Right forelimb (tissue), 1 donor: ENCODE data around the gene ACOX1.

Source experiments
- DNase-seq: peaks from one replicate; pipeline ENCODE4 v3.0.0-alpha.2; 2018

The ACOX1 gene

DNA sequence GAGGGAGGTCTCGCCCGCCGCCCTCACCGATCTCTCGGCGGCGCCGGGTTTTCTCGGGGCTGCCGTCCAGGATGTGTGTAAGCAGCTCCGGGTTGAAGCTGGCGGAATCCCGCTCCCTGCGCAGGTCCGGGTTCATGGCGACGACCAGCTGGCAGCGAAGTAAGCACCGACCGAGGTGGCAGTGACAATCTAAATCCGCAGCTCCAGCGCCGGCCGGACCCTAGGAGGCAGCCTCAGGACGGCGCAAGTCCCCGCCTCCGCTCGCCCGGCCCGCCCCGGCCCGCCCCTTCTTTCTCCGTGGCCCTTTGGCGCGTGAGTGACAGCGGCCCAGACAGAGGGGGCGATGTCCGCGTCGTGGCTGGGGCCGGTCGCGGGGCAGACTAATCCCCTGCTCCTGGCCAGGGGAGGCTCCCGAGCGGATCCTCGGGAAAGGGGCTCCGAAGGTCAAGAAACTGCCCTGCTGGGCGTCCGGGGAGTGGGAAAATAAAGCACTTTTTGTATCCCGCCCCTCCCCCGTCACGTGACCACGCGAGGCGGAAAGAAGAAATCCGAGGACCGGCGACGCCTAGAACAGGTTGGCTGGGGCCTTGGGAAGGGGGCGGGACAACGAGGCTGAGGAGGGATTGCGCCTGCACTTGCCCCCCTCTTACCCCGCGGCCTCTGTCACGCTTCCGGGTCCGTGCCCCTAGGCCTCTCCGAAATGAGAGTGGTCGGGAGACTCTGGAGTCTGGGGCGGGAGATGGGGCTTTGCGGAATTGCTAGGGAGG, at the start of gene ACOX1, which contains the start of gene TEN1:
Gene ACOX1 (minus strand): TSS at position 229 of the 767 bp plus-strand sequence. CDS start 93 bp downstream, at position 136.
Gene TEN1 (plus strand): TSS at position 303 of the 767 bp plus-strand sequence. CDS start 6,953 bp downstream, outside the sequence.
- DNase-seq = peak; percentile 98

DNA sequence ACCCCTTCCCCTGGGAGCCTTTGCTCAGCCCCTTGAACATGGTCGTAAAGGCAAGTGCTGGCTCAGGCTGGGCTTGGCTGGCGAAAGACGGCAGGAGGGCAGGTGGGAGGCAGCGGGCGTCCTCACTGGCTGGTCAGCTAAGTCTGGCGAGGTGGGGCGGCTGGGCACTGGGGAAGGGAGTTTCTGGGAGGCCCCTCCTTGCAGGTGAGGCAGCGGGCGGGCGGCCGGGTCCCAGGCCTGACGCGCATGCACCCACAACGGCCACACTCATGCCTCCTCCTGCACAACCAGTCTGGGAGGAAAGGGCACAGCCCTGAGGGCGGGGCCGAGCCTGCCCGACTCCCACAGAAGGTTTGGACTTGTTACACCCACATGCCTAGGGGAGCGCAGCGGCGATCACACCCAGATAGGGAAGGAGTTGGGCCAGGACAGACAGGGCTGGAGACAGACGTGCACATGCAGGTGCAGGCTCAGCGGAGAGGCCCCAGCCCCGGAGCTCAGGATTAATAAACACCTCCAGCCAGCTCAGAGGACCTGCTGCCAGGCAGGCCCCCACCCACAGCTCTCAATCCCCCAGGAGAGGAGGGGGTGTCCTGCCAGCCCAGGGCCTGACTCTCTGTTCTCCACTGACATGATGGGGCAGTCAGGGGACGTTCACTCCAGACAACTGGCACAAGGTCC, 48.3 kb upstream of the ACOX1 start, which contains the start of gene EVPL:
Gene EVPL (minus strand): TSS at position 148 of the 681 bp plus-strand sequence. CDS start 108 bp downstream, at position 40.
- no peak for DNase-seq

DNA sequence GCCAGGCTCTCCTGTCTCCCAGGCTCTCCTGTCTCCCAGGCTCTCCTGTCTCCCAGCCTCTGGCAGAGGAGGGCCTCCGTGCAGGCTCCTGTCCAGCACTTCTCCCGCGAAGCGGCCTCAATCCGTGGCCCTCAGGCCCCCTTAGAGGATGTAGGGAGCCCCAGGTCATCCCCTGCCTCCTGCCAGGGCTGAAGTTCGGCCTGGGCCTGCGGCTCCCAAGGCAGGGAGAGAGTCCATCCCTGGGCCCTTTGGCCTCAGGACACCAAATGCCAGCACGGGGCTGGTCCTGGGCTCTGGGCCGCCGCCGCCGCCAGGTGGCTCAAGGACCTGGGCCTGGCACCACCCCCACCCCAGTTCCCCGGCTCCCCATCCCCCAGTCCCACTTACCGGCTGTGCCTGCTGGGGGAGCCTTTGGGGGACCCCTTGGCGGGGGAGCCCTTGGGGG, 47.8 kb upstream of the ACOX1 start:
- no peak for DNase-seq

DNA sequence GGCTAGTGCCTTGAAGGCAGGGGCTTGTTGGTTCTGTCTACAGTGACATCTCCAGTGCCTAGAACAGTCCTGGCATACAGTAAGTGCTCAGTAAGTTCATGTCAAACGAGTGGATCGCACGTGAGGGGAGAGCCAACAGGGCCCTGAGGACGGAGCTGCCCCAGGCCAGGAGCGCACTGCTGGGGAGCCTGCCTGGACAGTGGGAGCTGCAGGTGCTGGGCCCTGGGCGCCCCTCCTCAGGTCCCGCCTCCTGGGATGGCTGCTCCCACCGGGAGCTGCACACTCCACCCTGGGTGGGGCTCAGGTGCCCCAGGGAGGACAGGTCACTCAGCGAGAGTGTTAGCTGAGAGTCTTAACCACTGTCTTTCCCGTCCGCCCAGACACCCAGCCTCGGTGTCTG, 46.3 kb upstream of the ACOX1 start:
- no peak for DNase-seq

DNA sequence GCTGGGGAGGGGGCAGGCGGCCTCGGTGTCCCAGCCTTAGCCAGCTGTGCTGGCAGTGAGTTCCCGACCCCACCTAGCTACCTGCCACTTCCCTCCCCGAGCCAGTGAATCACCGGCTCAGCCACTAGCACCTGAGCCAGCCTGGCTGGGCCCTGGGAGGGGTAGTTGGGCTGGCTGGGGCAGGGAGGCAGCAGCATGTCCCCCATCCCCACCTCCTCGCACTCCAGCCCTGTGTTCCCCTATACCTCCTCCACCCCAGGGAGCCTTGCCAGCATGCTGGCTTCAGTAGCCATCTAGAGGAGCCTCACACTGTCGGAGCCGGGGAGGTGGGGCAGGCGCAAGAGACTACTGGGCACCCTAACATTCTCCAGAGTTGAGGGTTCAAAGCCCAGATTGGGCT, 45.4 kb upstream of the ACOX1 start:
- no peak for DNase-seq

DNA sequence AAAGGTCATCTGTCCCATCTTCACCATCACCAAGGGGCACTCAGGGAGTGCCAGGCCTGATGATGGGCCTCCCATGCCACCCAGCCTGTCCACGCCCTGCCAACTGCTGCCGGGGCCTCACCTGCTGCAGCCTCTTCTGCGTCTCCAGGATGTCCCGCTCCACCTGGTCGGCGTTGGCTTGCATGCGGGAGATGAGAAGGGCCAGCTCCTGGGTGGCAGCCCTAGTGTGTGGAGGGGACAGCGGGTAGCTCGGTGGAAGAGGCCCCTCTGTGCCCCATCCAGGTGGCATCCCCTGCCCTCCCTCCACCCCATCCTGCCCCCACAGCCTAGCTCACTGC, 44.9 kb upstream of the ACOX1 start:
- DNase-seq = no peak

DNA sequence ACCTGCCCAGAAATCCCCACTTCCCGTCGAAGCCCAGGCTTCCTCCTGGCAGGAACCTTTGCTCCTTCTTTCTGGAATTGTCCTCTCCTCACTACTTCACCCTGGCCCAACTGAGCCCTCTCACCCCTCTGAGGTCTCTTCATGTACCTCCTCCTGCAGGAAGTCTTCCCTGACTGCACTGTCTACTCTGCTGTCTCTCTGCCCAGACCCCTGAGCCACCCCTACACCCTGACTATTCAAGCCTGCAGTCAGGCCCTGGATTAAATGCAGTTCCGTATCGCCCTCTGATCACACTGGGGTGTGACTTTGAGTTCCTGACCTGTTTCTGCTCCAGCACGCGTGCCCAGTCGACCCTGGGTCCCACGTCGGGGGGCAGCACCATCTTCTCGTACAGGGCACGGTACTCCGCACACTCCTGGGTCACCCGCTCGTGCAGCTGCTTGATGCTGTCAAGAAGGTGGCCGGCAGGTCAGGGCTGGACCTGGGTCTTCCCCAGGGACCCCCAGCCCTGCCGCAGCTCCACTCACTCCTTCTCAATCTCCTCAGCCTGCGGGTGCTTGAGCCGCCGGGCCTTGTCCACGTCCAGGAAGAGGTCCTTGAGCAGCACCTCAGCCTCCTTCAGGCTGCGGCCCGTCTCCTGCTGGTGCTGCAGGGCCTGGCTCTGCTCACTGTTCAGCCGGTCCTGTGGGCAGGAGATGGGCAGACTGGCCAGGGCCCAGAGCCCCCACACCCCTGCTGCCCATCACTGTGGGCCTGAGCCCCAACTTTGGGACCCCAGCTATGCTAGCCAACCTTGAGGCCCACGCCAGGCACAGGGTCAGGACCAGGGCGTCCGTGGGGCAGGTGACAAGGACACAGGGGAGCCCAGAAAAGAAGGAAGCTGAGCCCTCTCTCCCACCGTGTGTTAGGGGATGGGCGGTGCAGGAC, 44.3 kb upstream of the ACOX1 start:
- no peak for DNase-seq

DNA sequence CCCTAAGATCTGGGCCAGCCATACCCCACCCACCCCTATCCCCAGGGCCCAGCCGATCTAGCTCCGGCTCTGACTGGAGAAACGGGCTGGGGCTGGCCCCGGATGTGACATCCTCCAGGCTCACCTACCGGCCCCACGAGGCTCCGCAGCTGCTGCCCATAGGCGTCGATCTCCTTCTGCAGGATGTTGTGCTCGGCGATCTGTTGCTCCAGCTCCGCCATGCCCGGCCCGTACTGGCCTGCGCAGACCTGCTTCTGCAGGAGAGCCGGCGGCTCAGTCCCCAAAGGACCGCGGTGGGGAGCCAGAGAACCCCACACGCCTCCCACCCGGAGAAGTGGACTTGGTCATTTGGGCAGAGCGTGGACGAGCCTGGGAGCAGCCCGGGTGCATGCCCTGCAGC, 43.3 kb upstream of the ACOX1 start:
- DNase-seq = no peak

DNA sequence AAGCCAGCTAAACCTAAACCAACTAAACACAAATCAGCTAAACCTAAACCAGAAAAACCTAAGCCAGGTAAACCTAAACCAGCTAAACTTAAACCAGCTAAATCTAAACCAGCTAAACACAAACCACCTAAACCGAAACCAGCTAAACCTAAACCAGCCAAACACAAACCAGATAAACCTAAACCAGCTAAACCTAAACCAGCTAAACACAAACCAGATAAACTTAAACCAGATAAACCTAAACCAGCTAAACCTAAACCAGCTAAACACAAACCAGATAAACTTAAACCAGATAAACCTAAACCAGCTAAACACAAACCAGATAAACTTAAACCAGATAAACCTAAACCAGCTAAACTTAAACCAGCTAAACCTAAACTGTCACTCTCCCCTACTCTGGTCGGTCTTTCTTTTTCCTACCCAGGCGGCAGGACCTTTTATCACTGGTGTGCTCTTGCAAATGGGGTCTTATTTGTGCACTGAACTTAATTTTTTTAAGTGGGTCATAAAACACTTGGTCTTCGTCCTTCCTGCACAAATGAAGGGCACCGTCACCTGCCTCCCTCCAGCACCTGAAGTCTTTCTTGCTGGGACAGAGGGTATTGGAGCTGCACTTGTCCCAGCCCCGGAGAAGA, 41.0 kb upstream of the ACOX1 start:
- DNase-seq = no peak

DNA sequence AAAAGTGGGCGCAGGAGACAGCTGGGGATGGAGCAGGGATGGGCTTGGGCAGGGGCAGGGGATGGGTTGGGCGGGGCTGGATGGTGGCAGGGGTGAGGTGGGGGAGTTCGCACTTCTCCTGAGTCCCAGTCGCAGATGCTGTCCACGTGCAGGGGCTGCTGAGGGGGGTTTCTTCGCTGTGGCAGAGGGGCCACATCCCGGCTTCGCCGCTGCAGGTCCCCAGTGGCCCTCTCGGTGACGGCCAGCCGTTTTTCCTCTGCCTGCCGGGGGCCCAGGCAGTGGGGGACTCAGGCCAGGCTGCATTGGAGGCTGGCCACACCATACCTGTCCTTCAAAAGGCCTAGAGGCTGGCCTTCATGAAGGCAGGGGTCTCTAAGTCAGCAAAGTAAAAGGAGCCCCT, 39.8 kb upstream of the ACOX1 start:
- DNase-seq = no peak

DNA sequence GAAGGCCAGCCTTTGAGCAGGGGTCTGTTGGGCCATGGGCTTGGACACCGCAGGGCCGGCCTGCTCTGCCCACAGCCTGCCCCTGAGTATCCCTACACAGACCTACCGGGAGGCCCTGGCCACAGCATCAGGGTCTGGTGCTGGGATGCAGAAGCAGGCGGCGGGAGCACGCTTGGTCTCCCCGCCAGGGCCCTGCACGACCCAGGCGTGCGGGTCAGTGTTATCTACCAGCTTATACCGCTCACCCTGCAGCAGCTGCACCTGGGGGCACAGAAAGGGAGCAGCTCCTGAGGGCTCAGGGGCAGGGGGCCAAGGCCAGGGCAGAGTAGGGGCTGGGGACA, 39.3 kb upstream of the ACOX1 start:
- no peak for DNase-seq

DNA sequence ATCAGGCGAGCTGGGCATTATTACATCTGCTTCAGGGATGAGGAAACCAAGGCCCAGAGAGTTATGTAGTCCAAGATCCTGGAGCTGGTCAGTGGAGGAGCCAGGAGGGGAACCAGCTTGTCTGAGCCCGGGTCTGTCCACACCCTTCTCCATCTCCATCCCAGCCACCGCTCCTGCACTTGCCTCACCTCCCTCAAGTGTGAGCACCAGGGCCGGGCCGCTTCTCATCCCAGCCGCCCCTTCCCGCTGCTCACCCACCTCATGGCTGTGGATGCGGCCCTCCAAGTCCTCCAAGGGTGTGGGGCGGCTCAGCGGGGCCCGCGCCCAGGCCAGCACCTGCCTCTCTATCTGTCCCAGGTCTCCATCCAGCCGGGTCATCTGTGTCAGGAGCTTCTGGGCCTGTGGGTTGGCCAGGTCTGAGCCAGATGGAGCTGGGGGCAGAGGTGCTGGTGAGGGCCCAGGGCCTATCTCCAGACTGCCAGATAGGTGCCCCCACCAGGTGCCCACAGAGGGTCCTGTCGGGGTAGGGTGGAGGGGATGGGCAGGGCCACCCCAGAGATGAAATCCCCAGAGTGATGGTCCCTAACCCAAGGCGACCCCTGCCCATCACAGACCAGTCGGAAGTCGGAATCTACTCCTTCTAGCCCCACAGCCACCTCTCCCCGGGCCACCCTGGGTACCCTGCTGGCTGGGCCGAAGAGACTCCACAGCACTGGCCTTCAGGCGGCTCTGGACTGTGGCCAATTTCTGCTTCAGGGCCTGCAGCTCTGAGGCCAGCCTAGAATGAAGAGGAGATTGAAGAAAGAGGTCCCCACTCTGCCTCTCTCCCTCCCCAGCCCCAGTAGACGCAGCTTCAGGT, 38.7 kb upstream of the ACOX1 start:
- no peak for DNase-seq

DNA sequence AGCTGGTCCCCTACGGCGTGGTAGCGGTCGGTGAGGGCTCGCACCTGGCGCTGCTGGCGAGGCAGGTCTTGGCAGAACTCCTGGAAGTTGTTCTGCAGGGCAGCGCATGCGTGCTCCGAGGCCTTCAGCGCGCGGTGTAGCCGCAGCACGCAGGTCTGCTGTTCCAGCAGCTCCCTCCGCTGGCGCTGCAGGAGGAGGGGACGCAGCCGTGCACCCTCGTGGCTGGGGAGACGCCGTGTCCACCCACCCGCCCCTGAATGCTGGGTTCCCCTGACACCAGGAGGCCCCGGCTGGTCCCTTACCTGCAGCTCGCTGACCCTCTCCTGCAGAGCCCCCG, 35.9 kb upstream of the ACOX1 start:
- no peak for DNase-seq

DNA sequence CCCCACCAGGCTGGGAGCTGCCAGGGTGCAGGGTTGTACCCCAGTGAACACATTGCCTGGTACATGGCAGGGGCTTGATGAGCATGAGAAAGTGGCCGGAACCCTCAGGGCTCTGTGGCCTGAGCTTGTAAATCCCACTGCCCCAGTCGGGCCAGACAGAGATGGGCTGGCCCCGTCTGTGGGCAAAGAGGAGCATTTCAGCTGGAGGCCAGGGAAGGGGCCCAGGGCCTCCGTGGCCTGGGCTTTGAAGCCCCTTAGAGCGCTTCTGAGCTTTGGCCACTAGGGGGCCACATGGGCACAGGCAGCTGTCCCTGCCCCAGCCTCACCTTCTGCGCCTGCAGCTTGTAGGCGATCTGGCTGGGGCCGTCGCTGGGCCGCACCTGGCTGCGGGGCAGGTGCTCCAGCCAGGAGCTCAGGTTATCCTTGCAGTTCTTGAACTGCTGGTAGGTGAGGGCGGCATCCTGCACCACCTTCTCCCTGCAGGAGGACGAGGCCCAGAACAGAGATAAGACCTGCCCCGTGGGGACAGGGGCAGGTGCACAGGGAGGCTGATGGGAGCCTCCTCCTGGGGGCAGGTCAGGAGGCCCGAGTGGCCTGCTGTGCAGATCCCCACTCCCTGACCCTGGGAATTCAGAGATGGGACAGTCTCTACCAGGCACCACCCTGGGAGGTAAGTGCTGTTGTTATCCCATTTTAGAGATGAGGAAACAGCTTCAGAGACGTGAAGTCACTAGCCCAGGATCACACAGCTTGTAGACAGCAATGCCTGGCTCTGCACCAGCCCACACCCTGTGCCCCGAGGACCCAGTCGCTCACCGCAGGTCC, 35.3 kb upstream of the ACOX1 start:
- DNase-seq = peak; percentile 74

DNA sequence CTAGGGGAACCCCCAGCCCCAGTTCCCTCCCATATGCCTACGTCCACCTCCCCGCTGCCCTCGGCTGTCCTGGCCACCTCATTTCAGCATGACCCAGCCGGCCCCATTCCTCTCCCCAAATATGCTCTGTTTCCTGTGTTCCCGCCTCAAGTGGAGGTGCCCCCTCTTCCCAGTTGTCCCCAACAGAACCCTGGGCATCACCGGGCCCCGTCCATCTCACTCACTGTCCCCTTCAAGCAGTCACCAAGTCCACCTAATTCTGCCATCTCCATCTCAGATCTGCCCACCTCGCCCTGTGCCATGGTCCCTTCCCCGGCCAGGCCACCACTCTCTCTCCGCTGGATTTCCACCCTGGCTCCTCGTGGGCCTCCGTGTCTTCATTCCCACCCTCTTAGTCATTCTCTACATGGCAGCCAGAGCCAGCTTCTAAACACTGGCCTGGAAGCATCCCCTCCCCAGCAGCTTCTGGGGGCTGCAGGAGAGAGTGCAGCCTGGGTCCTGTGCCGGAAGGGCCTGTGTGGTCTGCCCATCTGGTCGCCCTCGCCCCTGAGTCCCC, 34.5 kb upstream of the ACOX1 start:
- no peak for DNase-seq

DNA sequence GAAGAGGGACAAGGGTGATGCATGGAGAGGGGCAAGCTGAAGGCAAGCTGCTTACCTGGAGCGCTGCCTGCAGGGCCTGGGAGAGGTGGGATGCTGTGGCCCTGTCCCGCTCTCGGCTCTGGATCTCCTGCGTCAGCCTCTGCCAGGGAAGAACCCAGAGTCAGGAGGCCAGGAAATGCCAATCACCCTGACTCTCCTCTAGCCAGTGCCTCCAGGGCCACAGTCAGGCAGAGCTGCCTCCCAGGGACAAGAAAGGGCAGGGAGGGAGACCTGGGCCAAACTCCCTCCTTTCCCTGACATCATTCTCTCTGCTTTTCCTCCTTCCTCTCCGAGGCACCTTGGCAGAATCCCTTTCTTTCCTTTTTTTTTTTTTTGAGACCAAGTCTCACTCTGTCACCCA, 33.0 kb upstream of the ACOX1 start:
- DNase-seq = no peak

DNA sequence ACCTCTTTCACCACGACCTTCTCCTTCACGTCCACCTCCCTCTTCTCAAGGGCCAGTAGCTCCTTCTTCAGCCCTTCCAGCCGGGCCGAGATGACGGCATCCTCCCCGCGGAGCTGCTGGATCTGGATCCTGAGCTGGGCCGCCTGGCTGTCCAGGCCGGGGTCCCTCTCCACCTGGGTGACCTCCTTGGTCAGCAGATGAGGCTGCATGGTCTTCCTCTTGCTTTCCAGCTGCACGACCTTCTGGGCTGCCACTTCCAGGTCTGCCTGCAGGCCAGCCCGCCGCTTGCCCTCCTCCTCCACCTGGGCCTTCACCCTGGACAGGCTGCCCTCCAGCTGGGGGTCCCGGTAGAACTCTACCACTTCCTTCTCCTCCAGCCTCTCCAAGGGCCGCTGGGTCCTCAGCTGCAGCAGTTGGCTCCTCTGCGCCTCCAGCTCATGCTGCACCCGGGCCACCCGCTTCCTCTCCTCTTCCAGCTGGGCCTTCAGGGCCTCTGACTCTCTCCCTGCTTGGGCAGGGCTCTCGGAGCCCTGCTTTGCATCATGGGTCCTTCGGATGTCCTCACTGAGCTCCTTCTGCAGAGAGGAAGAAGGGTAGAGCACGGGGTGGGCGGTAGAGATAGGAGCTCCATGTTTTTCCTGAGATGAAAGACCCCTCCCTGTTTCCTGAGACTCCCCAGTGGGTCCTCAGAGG, 31.1 kb upstream of the ACOX1 start:
- no peak for DNase-seq

DNA sequence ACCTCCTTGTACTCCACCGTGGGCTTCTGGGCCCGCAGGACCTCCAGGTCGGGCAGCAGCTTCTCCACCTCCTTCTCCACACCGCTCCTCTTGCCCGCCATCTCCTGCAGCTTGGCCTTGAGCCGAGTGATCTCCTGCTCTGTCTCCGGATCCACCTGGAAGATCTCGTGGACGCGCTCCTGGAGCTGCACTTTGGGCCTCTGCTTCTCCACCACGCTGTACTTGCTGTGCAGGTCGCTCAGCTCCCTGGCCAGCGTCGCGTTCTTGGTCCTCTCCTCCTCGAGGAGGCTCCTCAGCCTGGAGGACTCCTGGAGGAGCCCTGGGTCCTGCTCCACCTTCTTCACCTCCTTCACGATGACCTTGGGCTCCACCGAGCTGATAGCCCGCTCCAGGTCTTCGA, 30.5 kb upstream of the ACOX1 start:
- DNase-seq = no peak

DNA sequence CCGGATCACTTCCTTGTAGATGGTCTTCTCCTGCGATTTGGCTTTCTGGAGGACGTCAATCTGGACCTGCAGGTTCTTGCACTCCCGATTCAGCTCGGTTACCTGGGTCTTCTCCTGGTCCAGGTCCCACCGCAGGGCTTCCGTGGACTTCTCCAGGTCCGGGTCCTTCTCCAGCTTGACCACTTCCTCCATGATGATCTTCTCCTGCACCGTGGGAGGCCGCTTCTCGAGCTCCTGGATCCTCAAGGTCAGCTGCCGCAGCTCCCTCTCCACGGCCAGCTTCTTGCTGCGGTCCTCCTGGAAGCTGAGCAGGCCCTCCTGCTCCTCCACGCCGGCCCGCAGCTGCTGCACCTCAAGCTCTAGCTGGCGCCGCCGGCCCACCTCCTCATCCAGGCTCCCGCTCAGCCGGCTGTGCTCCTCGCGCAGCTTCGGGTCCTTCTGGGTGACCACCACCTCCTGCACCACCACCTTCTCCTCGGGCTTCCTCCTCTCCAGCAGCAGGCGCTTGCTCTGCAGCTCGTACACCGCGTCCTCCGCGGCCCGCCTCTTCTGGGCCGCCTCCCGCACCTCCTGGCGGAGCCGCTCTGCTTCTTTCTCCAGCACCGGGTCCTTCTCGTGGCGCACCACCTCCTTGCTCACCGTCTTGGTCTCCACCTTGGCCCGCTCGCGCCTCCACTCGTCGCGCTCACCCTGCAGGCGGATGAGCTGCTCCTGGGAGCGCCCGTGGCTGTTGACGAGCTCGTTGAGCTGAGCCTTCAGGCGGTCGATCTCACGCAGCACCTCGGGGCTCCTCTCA, 29.9 kb upstream of the ACOX1 start:
- DNase-seq = no peak
